SJCRH30 (cell line): Measurements from ENCODE around the gene GAS7. TPM values are rescaled to one million over a fixed set of nuclear protein-coding genes. Genes with fewer than 3 reads are reported as not detected.
"Not testable (repeated sequence)": the region's sequence is repeated elsewhere in the genome, so short reads cannot be mapped to it uniquely, and the experiment has no call there.

Source experiments
- DNase-seq, 2 experiments: peaks; one replicate each; pipeline ENCODE4 v3.0.0-alpha.2; 2015 to 2020
- H3K27ac ChIP-seq: fragments of 250-450 bp; sonication (Bioruptor Pico); 2 replicates; pipeline ENCODE4 v1.5.1; 2020; ENCODE audit warnings: mild to moderate bottlenecking, moderate library complexity
- H3K27me3 ChIP-seq: fragments of 250-450 bp; sonication (Bioruptor Pico); 2 replicates; pipeline ENCODE4 v1.5.1; 2020; ENCODE audit warnings: mild to moderate bottlenecking, moderate library complexity
- H3K36me3 ChIP-seq: fragments of 250-450 bp; sonication (Bioruptor Pico); 2 replicates; pipeline ENCODE4 v1.5.1; 2020; ENCODE audit warnings: mild to moderate bottlenecking, moderate library complexity
- H3K4me1 ChIP-seq: fragments of 250-450 bp; sonication (Bioruptor Pico); 2 replicates; pipeline ENCODE4 v1.5.1; 2020; ENCODE audit warnings: mild to moderate bottlenecking, moderate library complexity
- H3K4me3 ChIP-seq: fragments of 250-450 bp; sonication (Bioruptor Pico); 2 replicates; pipeline ENCODE4 v1.5.1; 2020; ENCODE audit warnings: mild to moderate bottlenecking, moderate library complexity
- H3K9me3 ChIP-seq: fragments of 250-450 bp; sonication (Bioruptor Pico); replicated peaks from 2 replicates; pipeline ENCODE4 v1.5.1; 2020; ENCODE audit warnings: mild to moderate bottlenecking, moderate library complexity
- total RNA-seq: library from RNA; depleted of rRNA; stranded (reverse); fragments of >200 nt; shearing (Covaris generic); gene quantifications from 2 replicates; pipeline ENCODE4 v1.2.3, GENCODE V29; 2014

The GAS7 gene
- total RNA-seq, 1 experiment from 2014 or later: 0.91 TPM

GRCh38 chr17:10057466-10057865 lies 140.9 kb downstream of the GAS7 start:
- not testable (repeated sequence) for DNase-seq, H3K27ac ChIP-seq, H3K9me3 ChIP-seq, H3K4me3 ChIP-seq, H3K27me3 ChIP-seq, H3K36me3 ChIP-seq, H3K4me1 ChIP-seq

GRCh38 chr17:10055262-10055975 lies 143.0 kb downstream of the GAS7 start:
- H3K4me3 ChIP-seq: no peak overlapping the region
- H3K27ac ChIP-seq: no peak overlapping the region
- no peaks in the 10 kb centered on the region for H3K4me1 ChIP-seq

DNA sequence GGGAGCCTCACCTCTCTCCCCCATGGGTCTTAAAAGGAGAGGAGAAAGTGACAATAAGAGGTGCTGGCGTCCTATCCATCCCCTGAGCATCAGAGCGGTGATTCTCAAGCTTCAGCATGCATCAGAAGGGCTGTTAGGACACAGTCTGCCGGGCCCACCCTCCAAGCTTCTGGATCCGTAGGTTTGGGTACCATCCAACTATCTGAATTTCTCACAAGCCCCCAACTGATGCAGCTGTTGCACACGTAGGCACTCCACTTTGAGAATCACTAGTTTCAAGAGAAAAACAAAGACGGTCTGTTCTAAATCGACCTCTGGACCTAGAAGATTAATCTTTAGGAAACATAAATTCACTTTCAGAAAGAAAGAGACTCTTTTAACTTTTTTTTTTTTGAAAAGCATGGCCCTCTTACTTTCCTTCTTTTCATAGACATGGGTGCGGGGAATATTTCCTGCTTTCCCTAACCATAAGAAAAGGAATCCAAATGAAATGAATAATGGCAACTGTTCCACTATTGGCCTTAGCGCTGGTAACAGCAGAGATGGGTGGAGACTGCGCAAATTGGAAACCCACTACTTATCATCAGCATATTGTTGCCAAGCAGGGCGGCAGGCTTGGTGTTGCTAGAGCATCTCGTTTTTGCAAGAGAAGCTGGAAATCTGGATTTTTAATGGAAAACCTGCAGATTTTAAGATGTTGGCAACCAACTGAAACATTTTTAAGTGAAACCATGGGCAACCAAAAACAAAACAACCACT lies 144.4 kb downstream of the GAS7 start:
- no peaks in the 10 kb centered on the region for H3K4me1 ChIP-seq
- H3K27me3 ChIP-seq: no peaks in the 10 kb centered on the region
- no peaks in the 10 kb centered on the region for H3K36me3 ChIP-seq
- no peak overlapping the region for H3K4me3 ChIP-seq
- no peaks in the 10 kb centered on the region for H3K9me3 ChIP-seq
- DNase-seq: peak in 1 of 2 experiments; percentile 4
- no peak overlapping the region for H3K27ac ChIP-seq

More at GRCh38 chr17:10055262-10055975, 143.0 kb downstream of the GAS7 start:
- DNase-seq: no peak
- Histone ChIP-seq H3K9me3 (no peaks in the 10 kb centered on the region), H3K36me3 (no peaks in the 10 kb centered on the region), H3K27me3 (no peaks in the 10 kb centered on the region)

GRCh38 chr17:10052106-10052813 lies 146.1 kb downstream of the GAS7 start:
- Histone ChIP-seq H3K4me1 (no peaks in the 10 kb centered on the region), H3K27me3 (no peaks in the 10 kb centered on the region), H3K27ac (no peak overlapping the region), H3K9me3 (no peaks in the 10 kb centered on the region), H3K4me3 (no peak overlapping the region), H3K36me3 (no peaks in the 10 kb centered on the region)
- DNase-seq: no peak

DNA sequence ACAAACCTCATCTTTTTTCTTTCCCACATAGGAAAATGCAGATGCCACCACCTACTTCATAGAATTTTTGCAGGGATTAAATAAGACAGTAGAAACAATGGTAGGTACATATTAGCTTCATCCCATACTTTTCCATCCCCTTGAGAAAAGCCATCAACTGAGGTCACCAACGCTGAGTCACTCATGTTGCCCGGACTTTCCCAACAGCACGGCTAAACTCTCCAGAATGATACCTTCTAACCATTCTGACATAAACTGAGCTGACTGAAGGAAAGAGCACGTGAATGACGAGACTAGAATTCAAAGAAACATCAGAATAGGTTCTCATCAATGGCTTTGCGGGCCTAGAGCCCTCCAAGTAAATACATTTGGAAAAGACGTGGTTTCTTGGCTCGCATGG lies 147.3 kb downstream of the GAS7 start:
- no peak overlapping the region for H3K27ac ChIP-seq

GRCh38 chr17:10050597-10051101 lies 147.8 kb downstream of the GAS7 start:
- DNase-seq: no peak
- no peak overlapping the region for H3K4me3 ChIP-seq
- H3K27ac ChIP-seq: no peak overlapping the region
- H3K36me3 ChIP-seq: no peaks in the 10 kb centered on the region
- H3K27me3 ChIP-seq: no peaks in the 10 kb centered on the region
- H3K9me3 ChIP-seq: no peaks in the 10 kb centered on the region
- H3K4me1 ChIP-seq: no peaks in the 10 kb centered on the region

More for the DNA sequence above, 147.3 kb downstream of the GAS7 start:
- no peaks in the 10 kb centered on the region for H3K9me3 ChIP-seq
- DNase-seq: no peak
- no peaks in the 10 kb centered on the region for H3K4me1 ChIP-seq
- H3K4me3 ChIP-seq: no peak overlapping the region
- H3K27me3 ChIP-seq: no peaks in the 10 kb centered on the region
- no peaks in the 10 kb centered on the region for H3K36me3 ChIP-seq

DNA sequence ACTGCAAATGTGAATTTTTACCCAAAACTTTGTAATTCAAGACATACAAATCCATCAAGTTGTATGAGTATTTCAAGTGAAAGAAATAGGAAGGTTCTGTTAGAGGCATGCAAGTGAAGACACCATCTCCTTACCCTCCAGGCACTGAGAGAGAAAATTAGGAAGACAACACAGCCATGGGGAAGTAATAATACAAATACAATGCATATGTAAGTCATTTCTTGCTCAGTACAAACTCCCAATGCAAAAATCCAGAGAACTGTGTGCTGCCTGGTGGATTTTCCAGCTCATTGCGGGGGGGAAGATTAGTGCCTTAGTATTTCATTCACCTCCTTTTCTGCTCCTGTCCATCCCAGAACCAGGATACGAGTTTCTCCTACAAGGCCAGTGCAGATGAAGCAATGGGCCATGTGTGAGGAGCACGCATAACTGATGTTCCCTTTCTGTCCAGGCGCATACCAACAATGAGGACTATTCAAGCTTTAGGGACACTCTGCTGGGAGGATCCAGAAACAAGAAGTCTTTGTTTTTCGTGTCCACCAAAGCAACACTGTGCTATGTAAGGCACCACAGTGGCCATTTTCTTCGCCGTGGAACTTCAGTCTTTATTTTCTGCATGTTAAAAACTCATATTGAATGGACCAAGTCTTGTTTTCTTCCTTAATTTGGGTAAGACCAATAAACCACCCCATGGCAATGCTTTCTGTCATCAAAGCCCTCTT lies 149.6 kb downstream of the GAS7 start:
- DNase-seq: no peak

DNA sequence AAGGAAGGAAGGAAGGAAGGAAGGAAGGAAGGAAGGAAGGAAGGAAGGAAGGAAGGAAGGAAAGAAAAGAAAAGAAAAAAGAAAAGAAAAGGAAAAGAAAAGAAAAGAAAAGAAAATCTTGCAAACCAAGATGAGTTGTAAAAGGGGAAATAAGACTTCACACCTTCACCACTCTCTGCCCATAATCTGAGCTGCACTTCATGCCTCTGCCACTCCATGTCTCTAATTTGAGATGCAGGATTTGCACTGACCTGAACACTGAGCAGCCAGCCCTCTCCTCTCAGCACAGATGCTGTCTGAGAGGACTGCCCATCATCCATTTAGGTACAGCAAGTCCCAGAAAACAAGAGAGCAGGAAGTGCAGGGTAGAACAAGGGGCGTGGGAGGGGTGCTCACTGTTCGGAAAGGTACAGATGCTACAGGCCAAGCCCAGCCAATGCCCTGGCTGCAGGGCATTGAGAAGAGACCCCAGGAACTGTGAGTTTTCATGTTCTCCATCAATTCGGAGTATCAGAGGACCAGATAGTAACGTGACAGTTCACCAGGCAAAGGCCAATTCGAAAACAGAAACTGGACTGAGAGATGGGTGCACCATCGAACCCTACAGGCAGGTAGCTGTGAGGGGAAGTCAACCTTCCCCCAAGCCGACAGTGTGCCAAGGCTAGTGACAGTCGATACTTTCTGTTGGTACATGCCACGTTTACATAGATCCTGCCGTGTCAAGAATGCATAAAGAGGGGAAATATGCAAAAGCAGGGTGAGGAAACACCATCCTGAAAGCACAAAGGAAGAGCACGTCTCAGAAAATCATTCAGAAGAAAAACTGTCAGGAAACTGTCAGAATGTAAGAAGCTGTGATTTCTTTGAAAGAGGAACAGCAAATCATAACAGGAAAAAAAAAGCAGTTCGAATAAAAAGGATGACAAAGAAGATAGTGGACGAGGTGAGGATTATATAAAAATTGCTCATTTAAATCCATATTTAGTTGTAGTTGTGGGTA lies 151.3 kb downstream of the GAS7 start:
- H3K36me3 ChIP-seq: no peaks in the 10 kb centered on the region
- DNase-seq: no peak
- no peak overlapping the region for H3K27ac ChIP-seq
- no peaks in the 10 kb centered on the region for H3K9me3 ChIP-seq
- H3K4me3 ChIP-seq: no peak overlapping the region
- no peaks in the 10 kb centered on the region for H3K27me3 ChIP-seq
- no peaks in the 10 kb centered on the region for H3K4me1 ChIP-seq

More for the DNA sequence above, 149.6 kb downstream of the GAS7 start:
- Histone ChIP-seq H3K27ac (no peak overlapping the region), H3K4me1 (no peaks in the 10 kb centered on the region), H3K4me3 (no peak overlapping the region), H3K27me3 (no peaks in the 10 kb centered on the region), H3K9me3 (no peaks in the 10 kb centered on the region), H3K36me3 (no peaks in the 10 kb centered on the region)

- DNase-seq: no peak
- no peaks in the 10 kb centered on the region for H3K4me1 ChIP-seq
- H3K27ac ChIP-seq: no peak overlapping the region
- H3K27me3 ChIP-seq: no peaks in the 10 kb centered on the region
- no peaks in the 10 kb centered on the region for H3K36me3 ChIP-seq
- H3K4me3 ChIP-seq: no peak overlapping the region
- H3K9me3 ChIP-seq: no peaks in the 10 kb centered on the region
Measured at GRCh38 chr17:10045871-10046658, 152.3 kb downstream of the GAS7 start.

GRCh38 chr17:10042589-10043244 lies 155.7 kb downstream of the GAS7 start:
- no peak for DNase-seq
- Histone ChIP-seq H3K4me1 (no peaks in the 10 kb centered on the region), H3K27me3 (no peaks in the 10 kb centered on the region), H3K36me3 (no peaks in the 10 kb centered on the region), H3K27ac (no peak overlapping the region), H3K4me3 (no peak overlapping the region), H3K9me3 (no peaks in the 10 kb centered on the region)

DNA sequence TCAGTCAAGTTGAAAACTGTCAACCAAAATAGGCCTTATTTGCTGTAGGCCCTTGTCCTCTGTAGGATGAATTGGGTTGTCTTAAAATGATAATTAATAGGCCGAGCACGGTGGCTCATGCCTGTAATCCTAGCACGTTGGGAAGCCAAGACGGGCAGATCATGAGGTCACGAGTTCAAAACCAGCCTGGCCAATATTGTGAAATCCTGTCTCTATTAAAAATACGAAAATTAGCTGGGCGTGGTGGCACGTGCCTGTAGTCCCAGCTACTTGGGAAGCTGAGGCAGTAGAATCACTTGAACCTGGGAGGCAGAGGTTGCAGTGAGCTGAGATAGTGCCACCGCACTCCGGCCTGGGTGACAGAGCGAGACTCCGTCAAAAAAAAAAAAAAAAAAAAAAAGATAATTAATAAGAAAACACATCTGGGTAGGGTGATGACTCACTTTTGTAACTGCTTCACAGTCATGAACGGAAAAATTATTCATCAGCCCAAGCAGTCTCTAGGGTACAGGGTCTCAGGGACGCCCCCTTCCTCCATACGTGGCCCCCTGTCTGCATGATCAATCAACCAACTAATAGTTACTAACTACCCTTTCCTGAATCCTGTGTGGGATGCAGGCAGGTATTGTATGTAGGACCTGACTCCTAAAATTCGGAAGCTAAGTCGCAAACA lies 156.4 kb downstream of the GAS7 start:
- H3K27me3 ChIP-seq: no peaks in the 10 kb centered on the region
- H3K27ac ChIP-seq: no peak overlapping the region
- DNase-seq: no peak
- no peaks in the 10 kb centered on the region for H3K4me1 ChIP-seq
- no peak overlapping the region for H3K4me3 ChIP-seq
- H3K36me3 ChIP-seq: no peaks in the 10 kb centered on the region
- no peaks in the 10 kb centered on the region for H3K9me3 ChIP-seq

- Histone ChIP-seq H3K4me3 (no peak overlapping the region), H3K27ac (no peak overlapping the region), H3K27me3 (no peaks in the 10 kb centered on the region), H3K36me3 (no peaks in the 10 kb centered on the region), H3K9me3 (no peaks in the 10 kb centered on the region), H3K4me1 (no peaks in the 10 kb centered on the region)
- no peak for DNase-seq
Measured at GRCh38 chr17:10041287-10041612, 157.2 kb downstream of the GAS7 start.
